Panc1 (cell line): ENCODE data around the gene KAT2A. TPM values are rescaled to one million over a fixed set of nuclear protein-coding genes. Genes with fewer than 3 reads are reported as not detected.

ENCODE experiments used
- ATAC-seq: fragments of 200-7000 bp; cut with Tn5 transposase; 2 replicates; pipeline ENCODE4 v1.9.1; 2020; ENCODE audit warnings: mild to moderate bottlenecking, moderate library complexity
- BruUV-seq: library from RNA; stranded (reverse); fragments of 400-500 nt; replicated peaks from 2 replicates; lab custom pipeline; 2021; lab: Mats Ljungman, UMichigan
- CTCF ChIA-PET: fragments of 300-600 bp; sonication (Branson Sonifier 250); formaldehyde crosslinking; loops from one replicate; lab custom pipeline; 2022; ENCODE audit warnings: antibody characterized with exemption; lab: Charles Lee
- POLR2A ChIA-PET: fragments of 300-600 bp; sonication (Branson Sonifier 250); formaldehyde crosslinking; loops from one replicate; lab custom pipeline; 2022; ENCODE audit warnings: antibody characterized with exemption; lab: Charles Lee
- DNase-seq: peaks from one replicate; pipeline ENCODE4 v3.0.0-alpha.2; 2010; ENCODE audit warnings: low read depth, low spot score
- H3K27ac ChIP-seq: 2 replicates; pipeline ENCODE4 v1.5.1; 2011; ENCODE audit warnings: mild to moderate bottlenecking, low read length, inconsistent platforms
- H3K27me3 ChIP-seq: fragments of 200-500 bp; sonication (Bioruptor generic); 2 replicates; pipeline ENCODE4 v1.6.0; 2014; ENCODE audit warnings: low read length, inconsistent platforms; ENCODE audit not compliant: control insufficient read depth, insufficient read depth
- H3K36me3 ChIP-seq: fragments of 200-500 bp; sonication (Bioruptor generic); 2 replicates; pipeline ENCODE4 v1.5.1; 2014; ENCODE audit warnings: inconsistent platforms, mild to moderate bottlenecking, low read length, moderate library complexity; ENCODE audit not compliant: control insufficient read depth, insufficient read depth
- H3K4me1 ChIP-seq: 2 replicates; pipeline ENCODE4 v1.5.1; 2011; ENCODE audit warnings: inconsistent platforms, mild to moderate bottlenecking, low read length, moderate library complexity; ENCODE audit not compliant: control insufficient read depth, insufficient read depth
- H3K4me3 ChIP-seq, 2 experiments: 2 replicates each; pipeline ENCODE4 v1.5.1; 2011 to 2012; ENCODE audit warnings: low read depth in 2 of 2, low read length in 2 of 2, mild to moderate bottlenecking in 2 of 2, inconsistent platforms in 1 of 2, moderate library complexity in 1 of 2
- H3K9me3 ChIP-seq: fragments of 200-500 bp; sonication (Bioruptor generic); 2 replicates; pipeline ENCODE4 v1.5.1; 2014; ENCODE audit warnings: low read depth, mild to moderate bottlenecking, inconsistent platforms, low read length, moderate library complexity; ENCODE audit not compliant: control insufficient read depth, insufficient read depth
- POLR2AphosphoS5 ChIP-seq: IDR thresholded peaks from 2 replicates; pipeline ENCODE4 v1.6.1; 2012; ENCODE audit warnings: mild to moderate bottlenecking, low read depth, low read length, moderate library complexity
- SIN3A ChIP-seq: IDR thresholded peaks from 2 replicates; pipeline ENCODE4 v1.6.1; 2012; ENCODE audit warnings: low read depth, mild to moderate bottlenecking, low read length, moderate library complexity, borderline replicate concordance; ENCODE audit not compliant: insufficient read depth
- TCF7L2 ChIP-seq: IDR thresholded peaks from 2 replicates; pipeline ENCODE4 v1.6.1; 2011; ENCODE audit warnings: mild to moderate bottlenecking, low read depth, low read length, inconsistent platforms
- in situ Hi-C: cut with HindIII; loops from 2 replicates; pipeline ENCODE4 v1.10.0; 2016; ENCODE audit warnings: low sequenced_read_pairs, low pct_unique_long_range_greater_than_20kb
- intact Hi-C: fragments of 100-400 bp; cut with micrococcal nuclease; formaldehyde crosslinking; loops from one replicate; pipeline ENCODE4 v1.10.0; 2022; ENCODE audit not compliant: unreplicated experiment
- total RNA-seq: library from RNA; stranded (reverse); gene quantifications from one replicate; pipeline ENCODE4 v1.2.1, GENCODE V29; 2021; ENCODE audit not compliant: unreplicated experiment
- TF ChIP-seq, protein P1 (sequence below), 2 experiments: IDR thresholded peaks; 2 replicates each; pipeline ENCODE4 v1.6.1; 2011 to 2012; ENCODE audit warnings: low read depth in 2 of 2, control low read depth in 1 of 2, low read length in 1 of 2, mild to moderate bottlenecking in 1 of 2, moderate library complexity in 1 of 2; ENCODE audit not compliant: insufficient read depth in 1 of 2
- TF ChIP-seq, protein P2 (sequence below): fragments of 450-650 bp; IDR thresholded peaks from 2 replicates; pipeline ENCODE4 v1.5.1; 2017; ENCODE audit warnings: mild to moderate bottlenecking

The KAT2A gene
- total RNA-seq, 1 experiment from 2014 or later, result 67.0 TPM

GRCh38 chr17:42159796-42160530 is 38.8 kb upstream of the KAT2A start:
- ChIA-PET CTCF (no interaction called here), POLR2A (no interaction called here)
- H3K9me3 ChIP-seq, result no peaks in the 10 kb centered on the region
- TF ChIP-seq, protein P1, sequence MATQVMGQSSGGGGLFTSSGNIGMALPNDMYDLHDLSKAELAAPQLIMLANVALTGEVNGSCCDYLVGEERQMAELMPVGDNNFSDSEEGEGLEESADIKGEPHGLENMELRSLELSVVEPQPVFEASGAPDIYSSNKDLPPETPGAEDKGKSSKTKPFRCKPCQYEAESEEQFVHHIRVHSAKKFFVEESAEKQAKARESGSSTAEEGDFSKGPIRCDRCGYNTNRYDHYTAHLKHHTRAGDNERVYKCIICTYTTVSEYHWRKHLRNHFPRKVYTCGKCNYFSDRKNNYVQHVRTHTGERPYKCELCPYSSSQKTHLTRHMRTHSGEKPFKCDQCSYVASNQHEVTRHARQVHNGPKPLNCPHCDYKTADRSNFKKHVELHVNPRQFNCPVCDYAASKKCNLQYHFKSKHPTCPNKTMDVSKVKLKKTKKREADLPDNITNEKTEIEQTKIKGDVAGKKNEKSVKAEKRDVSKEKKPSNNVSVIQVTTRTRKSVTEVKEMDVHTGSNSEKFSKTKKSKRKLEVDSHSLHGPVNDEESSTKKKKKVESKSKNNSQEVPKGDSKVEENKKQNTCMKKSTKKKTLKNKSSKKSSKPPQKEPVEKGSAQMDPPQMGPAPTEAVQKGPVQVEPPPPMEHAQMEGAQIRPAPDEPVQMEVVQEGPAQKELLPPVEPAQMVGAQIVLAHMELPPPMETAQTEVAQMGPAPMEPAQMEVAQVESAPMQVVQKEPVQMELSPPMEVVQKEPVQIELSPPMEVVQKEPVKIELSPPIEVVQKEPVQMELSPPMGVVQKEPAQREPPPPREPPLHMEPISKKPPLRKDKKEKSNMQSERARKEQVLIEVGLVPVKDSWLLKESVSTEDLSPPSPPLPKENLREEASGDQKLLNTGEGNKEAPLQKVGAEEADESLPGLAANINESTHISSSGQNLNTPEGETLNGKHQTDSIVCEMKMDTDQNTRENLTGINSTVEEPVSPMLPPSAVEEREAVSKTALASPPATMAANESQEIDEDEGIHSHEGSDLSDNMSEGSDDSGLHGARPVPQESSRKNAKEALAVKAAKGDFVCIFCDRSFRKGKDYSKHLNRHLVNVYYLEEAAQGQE (IDR thresholded peaks at IDR 0.05; ENCODE audit: insufficient read depth in 1 of 2, low read depth in 2 of 2, low read length in 1 of 2), result no peak
- TF ChIP-seq TCF7L2, result no peak
- TF ChIP-seq, protein P2, sequence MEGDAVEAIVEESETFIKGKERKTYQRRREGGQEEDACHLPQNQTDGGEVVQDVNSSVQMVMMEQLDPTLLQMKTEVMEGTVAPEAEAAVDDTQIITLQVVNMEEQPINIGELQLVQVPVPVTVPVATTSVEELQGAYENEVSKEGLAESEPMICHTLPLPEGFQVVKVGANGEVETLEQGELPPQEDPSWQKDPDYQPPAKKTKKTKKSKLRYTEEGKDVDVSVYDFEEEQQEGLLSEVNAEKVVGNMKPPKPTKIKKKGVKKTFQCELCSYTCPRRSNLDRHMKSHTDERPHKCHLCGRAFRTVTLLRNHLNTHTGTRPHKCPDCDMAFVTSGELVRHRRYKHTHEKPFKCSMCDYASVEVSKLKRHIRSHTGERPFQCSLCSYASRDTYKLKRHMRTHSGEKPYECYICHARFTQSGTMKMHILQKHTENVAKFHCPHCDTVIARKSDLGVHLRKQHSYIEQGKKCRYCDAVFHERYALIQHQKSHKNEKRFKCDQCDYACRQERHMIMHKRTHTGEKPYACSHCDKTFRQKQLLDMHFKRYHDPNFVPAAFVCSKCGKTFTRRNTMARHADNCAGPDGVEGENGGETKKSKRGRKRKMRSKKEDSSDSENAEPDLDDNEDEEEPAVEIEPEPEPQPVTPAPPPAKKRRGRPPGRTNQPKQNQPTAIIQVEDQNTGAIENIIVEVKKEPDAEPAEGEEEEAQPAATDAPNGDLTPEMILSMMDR, result no peak
- no peak for TF ChIP-seq POLR2AphosphoS5
- TF ChIP-seq SIN3A, result no peak
- in situ Hi-C loops (no loop called here), intact Hi-C loops (no loop called here)
- no peaks in the 10 kb centered on the region for H3K4me1 ChIP-seq
- no peaks in the 10 kb centered on the region for H3K27me3 ChIP-seq
- no TSS peak for BruUV-seq
- no peak for ATAC-seq
- H3K27ac ChIP-seq, result no peak overlapping the region
- DNase-seq, result no peak
- no peak overlapping the region for H3K4me3 ChIP-seq
- H3K36me3 ChIP-seq, result no peaks in the 10 kb centered on the region

- CTCF ChIA-PET, result no interaction called here
- POLR2A ChIA-PET, result no interaction called here
- no peaks in the 10 kb centered on the region for H3K9me3 ChIP-seq
- no TSS peak for BruUV-seq
- no peak for DNase-seq
- H3K4me1 ChIP-seq, result no peaks in the 10 kb centered on the region
- H3K4me3 ChIP-seq, result peak overlapping the region; percentile 62 to 98
- in situ Hi-C loops (no loop called here), intact Hi-C loops (no loop called here)
- ATAC-seq, result no peak; the same call in 1 of the 2 replicates
- peak overlapping the region; percentile 65 for H3K27ac ChIP-seq
- H3K36me3 ChIP-seq, result no peaks in the 10 kb centered on the region; the same call in 1 of the 2 replicates
- TF ChIP-seq TCF7L2, result no peak
- TF ChIP-seq, protein P1 (IDR thresholded peaks at IDR 0.05; ENCODE audit: insufficient read depth in 1 of 2, low read depth in 2 of 2, low read length in 1 of 2), result no peak
- no peak for TF ChIP-seq SIN3A
- no peak for TF ChIP-seq POLR2AphosphoS5
- TF ChIP-seq, protein P2, result no peak
- no peaks in the 10 kb centered on the region for H3K27me3 ChIP-seq
These were observed 34.5 kb upstream of the KAT2A start for GRCh38 chr17:42155614-42156045.
